H1 (cell line): Measurements from ENCODE around the gene DAP. TPM values are rescaled to one million over a fixed set of nuclear protein-coding genes. Genes with fewer than 3 reads are reported as not detected.

Experiments
- FOSL1 ChIP-seq: IDR thresholded peaks from 2 replicates; pipeline ENCODE4 v1.6.1; 2011; ENCODE audit warnings: mild to moderate bottlenecking, low read depth, low read length, moderate library complexity; ENCODE audit not compliant: insufficient read depth
- RBBP5 ChIP-seq: IDR thresholded peaks from 2 replicates; pipeline ENCODE4 v1.7.1; 2012; ENCODE audit warnings: low read depth, mild to moderate bottlenecking, inconsistent platforms, low read length, moderate library complexity, borderline replicate concordance
- RFX5 ChIP-seq: IDR thresholded peaks from 2 replicates; pipeline ENCODE4 v1.6.1; 2011; ENCODE audit warnings: low read depth, low read length, improper control_type of control experiment, borderline replicate concordance
- SP1 ChIP-seq: IDR thresholded peaks from 2 replicates; pipeline ENCODE4 v1.6.1; 2011; ENCODE audit warnings: low read depth, low read length
- SP2 ChIP-seq: IDR thresholded peaks from 2 replicates; pipeline ENCODE4 v1.6.1; 2012; ENCODE audit warnings: mild to moderate bottlenecking, low read length, inconsistent platforms
- TAF7 ChIP-seq: optimal IDR thresholded peaks from 2 replicates; pipeline ENCODE3; 2011; ENCODE audit warnings: low read depth, mild to moderate bottlenecking, inconsistent platforms, low read length, moderate library complexity, borderline replicate concordance
- ZNF274 ChIP-seq: IDR thresholded peaks from 2 replicates; pipeline ENCODE4 v1.7.0; 2012; ENCODE audit warnings: low read length, borderline replicate concordance; ENCODE audit errors: extremely low read depth
- polyA plus RNA-seq, 7 experiments: library from polyadenylated mRNA; depleted of rRNA in 3 of 7; stranded (reverse) in 5 of 7; unstranded in 2 of 7; fragments of >200 nt in 5 of 7; fragments of 200-250 nt in 2 of 7; gene quantifications; 1 replicate in 5 of 7; 2 replicates in 1 of 7; 4 replicates in 1 of 7; pipeline versions ENCODE4 v1.2.1 to v1.2.3, GENCODE V29; 2011 to 2013; ENCODE audit warnings: missing spikeins in 2 of 7, mixed read lengths in 2 of 7
- total RNA-seq: library from RNA; stranded (reverse); fragmentation: NEBNext Ultra II Directional; extraction: Animal tissue kit (Norgen Biotek cat#: 25700); gene quantifications from 2 replicates; pipeline ENCODE4 v1.2.1, GENCODE V29; 2021
- TF ChIP-seq, protein P1 (sequence below): fragments of 300-600 bp; sonication (generic); IDR thresholded peaks from 2 replicates; pipeline ENCODE4 v1.7.1; 2012; ENCODE audit warnings: low read length, moderate library complexity, mild to moderate bottlenecking, inconsistent platforms; ENCODE audit not compliant: insufficient replicate concordance
- TF ChIP-seq, protein P2 (sequence below): IDR thresholded peaks from 2 replicates; pipeline ENCODE4 v1.6.1; 2012; ENCODE audit warnings: inconsistent platforms

The DAP gene
- total and polyA plus RNA-seq, 2 of the 8 experiments (the other 6 are each of a cell fraction or from before 2014, with no cell fraction given), result 26.2 to 44.4 TPM

DNA sequence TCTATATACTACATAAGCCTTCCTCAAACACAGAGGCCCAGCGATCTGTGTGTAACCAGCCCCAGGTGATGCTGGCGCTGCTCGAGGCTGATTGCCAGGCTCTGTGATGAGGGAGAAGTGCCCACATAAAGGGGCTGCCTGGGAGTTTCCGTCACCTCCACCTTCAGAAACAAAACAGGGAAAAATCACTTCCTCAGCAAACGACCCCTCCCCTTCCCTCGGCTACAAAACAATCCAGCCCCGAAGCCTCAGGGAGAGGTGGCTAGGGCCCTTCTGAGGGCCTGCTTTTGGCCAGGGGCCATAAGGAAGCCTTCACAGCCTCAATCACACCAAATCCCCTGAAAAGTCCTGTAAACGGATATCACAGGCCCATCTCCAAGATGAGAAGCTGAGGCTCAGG, 51.1 kb downstream of the DAP start (continued):
- TF ChIP-seq, protein P1, sequence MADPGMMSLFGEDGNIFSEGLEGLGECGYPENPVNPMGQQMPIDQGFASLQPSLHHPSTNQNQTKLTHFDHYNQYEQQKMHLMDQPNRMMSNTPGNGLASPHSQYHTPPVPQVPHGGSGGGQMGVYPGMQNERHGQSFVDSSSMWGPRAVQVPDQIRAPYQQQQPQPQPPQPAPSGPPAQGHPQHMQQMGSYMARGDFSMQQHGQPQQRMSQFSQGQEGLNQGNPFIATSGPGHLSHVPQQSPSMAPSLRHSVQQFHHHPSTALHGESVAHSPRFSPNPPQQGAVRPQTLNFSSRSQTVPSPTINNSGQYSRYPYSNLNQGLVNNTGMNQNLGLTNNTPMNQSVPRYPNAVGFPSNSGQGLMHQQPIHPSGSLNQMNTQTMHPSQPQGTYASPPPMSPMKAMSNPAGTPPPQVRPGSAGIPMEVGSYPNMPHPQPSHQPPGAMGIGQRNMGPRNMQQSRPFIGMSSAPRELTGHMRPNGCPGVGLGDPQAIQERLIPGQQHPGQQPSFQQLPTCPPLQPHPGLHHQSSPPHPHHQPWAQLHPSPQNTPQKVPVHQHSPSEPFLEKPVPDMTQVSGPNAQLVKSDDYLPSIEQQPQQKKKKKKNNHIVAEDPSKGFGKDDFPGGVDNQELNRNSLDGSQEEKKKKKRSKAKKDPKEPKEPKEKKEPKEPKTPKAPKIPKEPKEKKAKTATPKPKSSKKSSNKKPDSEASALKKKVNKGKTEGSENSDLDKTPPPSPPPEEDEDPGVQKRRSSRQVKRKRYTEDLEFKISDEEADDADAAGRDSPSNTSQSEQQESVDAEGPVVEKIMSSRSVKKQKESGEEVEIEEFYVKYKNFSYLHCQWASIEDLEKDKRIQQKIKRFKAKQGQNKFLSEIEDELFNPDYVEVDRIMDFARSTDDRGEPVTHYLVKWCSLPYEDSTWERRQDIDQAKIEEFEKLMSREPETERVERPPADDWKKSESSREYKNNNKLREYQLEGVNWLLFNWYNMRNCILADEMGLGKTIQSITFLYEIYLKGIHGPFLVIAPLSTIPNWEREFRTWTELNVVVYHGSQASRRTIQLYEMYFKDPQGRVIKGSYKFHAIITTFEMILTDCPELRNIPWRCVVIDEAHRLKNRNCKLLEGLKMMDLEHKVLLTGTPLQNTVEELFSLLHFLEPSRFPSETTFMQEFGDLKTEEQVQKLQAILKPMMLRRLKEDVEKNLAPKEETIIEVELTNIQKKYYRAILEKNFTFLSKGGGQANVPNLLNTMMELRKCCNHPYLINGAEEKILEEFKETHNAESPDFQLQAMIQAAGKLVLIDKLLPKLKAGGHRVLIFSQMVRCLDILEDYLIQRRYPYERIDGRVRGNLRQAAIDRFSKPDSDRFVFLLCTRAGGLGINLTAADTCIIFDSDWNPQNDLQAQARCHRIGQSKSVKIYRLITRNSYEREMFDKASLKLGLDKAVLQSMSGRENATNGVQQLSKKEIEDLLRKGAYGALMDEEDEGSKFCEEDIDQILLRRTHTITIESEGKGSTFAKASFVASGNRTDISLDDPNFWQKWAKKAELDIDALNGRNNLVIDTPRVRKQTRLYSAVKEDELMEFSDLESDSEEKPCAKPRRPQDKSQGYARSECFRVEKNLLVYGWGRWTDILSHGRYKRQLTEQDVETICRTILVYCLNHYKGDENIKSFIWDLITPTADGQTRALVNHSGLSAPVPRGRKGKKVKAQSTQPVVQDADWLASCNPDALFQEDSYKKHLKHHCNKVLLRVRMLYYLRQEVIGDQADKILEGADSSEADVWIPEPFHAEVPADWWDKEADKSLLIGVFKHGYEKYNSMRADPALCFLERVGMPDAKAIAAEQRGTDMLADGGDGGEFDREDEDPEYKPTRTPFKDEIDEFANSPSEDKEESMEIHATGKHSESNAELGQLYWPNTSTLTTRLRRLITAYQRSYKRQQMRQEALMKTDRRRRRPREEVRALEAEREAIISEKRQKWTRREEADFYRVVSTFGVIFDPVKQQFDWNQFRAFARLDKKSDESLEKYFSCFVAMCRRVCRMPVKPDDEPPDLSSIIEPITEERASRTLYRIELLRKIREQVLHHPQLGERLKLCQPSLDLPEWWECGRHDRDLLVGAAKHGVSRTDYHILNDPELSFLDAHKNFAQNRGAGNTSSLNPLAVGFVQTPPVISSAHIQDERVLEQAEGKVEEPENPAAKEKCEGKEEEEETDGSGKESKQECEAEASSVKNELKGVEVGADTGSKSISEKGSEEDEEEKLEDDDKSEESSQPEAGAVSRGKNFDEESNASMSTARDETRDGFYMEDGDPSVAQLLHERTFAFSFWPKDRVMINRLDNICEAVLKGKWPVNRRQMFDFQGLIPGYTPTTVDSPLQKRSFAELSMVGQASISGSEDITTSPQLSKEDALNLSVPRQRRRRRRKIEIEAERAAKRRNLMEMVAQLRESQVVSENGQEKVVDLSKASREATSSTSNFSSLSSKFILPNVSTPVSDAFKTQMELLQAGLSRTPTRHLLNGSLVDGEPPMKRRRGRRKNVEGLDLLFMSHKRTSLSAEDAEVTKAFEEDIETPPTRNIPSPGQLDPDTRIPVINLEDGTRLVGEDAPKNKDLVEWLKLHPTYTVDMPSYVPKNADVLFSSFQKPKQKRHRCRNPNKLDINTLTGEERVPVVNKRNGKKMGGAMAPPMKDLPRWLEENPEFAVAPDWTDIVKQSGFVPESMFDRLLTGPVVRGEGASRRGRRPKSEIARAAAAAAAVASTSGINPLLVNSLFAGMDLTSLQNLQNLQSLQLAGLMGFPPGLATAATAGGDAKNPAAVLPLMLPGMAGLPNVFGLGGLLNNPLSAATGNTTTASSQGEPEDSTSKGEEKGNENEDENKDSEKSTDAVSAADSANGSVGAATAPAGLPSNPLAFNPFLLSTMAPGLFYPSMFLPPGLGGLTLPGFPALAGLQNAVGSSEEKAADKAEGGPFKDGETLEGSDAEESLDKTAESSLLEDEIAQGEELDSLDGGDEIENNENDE, result no peak
- TF ChIP-seq TAF7, result no peak
- TF ChIP-seq RFX5, result no peak
- TF ChIP-seq, protein P2, sequence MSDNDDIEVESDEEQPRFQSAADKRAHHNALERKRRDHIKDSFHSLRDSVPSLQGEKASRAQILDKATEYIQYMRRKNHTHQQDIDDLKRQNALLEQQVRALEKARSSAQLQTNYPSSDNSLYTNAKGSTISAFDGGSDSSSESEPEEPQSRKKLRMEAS, result no peak
- TF ChIP-seq FOSL1, result no peak
- TF ChIP-seq RBBP5, result no peak
- TF ChIP-seq SP2, result no peak
- no peak for TF ChIP-seq SP1
- no peak for TF ChIP-seq ZNF274
